ENCODE data around the gene CYB5R2.

GRCh38 chr11:7691759-7692350 is 18.6 kb upstream of the CYB5R2 start:
- TF ChIP-seq CTCF (conservative IDR thresholded peaks at IDR 0.05; ENCODE audit: low read depth, low read length) (no peak), EZH2 (IDR thresholded peaks at IDR 0.05; ENCODE audit: borderline replicate concordance, low read depth, low read length, poor library complexity, severe bottlenecking) (no peak)

Measured in A673 (cell line).